ENCODE data around the gene ZFAND2A.

GRCh38 chr7:1103009-1103788 is 56.8 kb downstream of the ZFAND2A start:
- TF ChIP-seq CTCF (IDR thresholded peaks at IDR 0.05) (no peak), POLR2A (IDR thresholded peaks at IDR 0.05) (no peak)

Data from heart left ventricle (tissue), 13 donors.